GM19324 (cell line): ENCODE results near the gene SULT1A2.
"Not testable (repeated sequence)": the region's sequence is repeated elsewhere in the genome, so short reads cannot be mapped to it uniquely, and the experiment has no call there.

Source experiments
- ATAC-seq: cut with Tn5 transposase; IDR thresholded peaks from one replicate; pipeline ENCODE4 v1.9.1; 2021; ENCODE audit warnings: mild to moderate bottlenecking, moderate library complexity; ENCODE audit not compliant: unreplicated experiment, low FRiP score

The SULT1A2 gene

DNA sequence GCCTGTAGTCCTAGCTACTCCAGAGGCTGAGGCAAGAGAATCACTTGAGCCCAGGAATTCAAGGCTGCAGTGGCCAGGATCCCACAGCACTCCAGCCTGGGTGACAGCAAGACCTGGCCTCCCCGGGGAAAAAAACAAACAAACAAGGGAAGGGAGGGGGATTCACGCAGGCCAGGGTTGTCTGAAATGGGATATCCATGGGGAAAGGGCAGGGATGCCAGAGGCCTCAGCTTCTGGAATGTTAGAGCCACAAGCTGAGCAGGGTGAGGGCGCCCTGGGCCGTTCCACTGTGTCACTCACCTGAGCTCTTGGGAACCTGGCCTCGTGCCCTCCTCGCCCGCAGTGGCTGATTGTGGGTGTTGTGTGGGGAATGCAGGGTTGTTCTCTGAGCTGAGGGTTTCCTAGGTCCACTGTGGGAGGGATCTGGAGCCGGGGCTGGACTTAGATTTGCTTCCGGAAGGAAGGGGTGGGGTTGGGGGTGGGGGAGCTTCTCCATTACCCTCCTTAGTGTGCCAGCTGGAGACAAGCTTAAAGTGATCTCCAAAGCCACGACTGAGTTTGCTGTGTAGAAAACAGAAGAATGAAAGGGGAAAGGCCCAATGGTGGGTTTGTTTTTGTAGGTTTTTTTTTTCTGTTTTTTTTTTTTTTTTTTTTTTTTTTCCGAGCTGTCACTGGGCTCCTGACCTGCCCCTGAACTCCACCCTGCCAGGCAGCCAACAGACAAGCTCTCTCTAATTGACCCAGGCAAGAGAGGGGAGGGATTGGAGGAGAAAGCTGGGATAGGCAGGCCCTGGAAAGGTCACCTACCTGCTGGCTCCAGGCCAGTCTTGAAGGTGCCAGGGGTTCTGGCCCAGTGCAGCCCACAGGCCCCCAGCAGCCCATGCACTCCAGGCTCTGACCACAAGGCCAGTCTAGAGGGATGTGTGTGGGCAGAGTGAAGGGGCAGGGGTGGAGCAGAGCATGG lies 13.1 kb upstream of the SULT1A2 start, which contains the start of gene SULT1A1:
TSS of gene SULT1A1 (minus strand) at position 414 of the 964 bp plus-strand sequence. CDS start 1,189 bp downstream, outside the sequence.
- no peak for ATAC-seq

DNA sequence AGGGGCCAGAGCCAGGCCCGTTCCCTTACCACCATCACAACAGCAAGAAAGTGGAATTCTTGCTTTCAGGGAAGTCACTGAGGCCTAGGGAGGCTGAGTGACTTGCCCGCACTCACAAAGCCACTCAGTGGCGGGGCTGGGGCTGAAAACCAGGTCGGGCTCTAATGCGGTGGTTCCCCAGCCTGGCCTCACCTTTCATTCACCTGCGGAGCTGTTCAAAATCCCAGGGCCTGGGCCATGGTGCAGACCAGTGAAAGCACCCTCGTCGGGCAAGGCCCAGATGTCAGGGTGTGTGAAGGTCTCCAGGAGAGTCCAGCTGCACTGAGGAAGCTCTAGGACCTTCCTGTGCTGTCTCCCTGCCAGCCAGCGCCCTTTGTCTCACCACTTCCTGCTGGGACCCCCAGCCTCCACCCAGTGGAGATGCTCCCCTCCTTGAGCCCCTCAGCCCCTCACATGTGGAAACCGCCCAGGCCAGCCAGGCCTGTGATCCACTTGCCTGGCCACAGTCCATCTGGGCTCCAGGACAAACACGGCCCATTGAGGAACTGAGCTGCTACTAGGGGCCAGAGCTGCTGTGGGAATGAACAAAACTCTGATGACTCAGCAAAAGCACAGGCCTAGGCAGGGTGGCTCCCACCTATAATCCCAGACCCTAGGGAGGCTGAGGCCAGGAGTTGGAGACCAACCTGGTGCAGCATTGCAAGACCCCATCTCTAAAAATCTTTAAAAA lies 12.2 kb upstream of the SULT1A2 start:
- ATAC-seq: not testable (repeated sequence)

- not testable (repeated sequence) for ATAC-seq
These were observed 11.6 kb upstream of the SULT1A2 start for GRCh38 chr16:28608496-28608808.

DNA sequence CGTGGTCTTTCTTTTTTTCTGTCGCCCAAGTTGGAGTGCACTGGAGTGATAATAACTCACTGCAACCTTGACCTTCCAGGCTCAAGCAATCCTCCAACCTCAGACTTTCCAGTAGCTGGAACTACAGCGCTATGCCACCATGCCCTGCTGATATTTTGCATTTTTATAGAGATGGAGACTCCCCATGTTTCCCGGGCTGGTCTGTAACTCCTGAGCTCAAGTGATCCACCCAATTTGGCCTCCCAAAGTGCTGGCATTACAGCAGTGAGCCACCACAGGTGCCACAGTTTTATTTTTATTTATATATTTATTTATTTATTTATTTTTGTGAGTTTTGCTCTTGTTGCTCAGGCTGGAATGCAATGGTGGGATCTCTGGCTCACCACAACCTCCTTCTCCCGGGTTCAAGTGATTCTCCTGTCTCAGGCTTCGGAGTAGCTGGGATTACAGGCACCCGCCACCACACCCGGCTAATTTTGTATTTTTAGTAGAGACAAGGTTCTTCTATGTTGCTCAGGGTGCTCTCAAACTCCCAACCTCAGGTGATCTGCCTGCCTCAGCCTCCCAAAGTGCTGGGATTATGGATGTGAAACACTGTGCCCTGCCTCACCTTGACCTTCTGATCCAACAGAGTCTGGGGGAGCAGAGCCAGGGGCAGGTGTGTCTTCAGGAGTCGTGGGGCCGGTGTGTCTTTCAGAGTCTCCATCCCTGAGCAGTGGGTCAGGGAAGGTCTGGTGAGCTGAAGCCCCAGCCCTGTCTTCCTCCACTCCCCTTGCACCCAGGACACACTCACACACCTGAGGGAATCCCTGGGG lies 11.0 kb upstream of the SULT1A2 start:
- ATAC-seq: not testable (repeated sequence)

- no peak for ATAC-seq
These were observed 10.3 kb upstream of the SULT1A2 start for GRCh38 chr16:28607116-28607623.

GRCh38 chr16:28606291-28607115 lies 9.7 kb upstream of the SULT1A2 start:
- no peak for ATAC-seq

DNA sequence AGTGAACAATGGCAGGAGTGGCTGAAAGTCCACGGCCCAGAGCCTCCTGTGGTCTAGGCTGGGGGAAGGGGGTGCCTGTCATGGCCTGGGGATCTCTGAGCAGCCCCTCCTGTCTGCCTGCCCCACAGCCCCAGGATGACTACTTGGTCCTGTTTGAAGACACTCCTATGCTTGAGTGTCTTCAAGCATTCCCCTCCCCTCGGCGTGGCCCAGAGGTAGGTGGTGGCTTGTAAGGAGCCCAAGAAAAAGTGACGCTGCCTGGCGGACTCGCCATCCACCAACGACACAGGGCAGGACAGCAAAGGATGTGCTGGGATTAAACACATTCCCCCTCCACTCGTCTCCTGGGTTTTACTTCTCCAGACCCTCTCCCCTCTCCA lies 7.3 kb upstream of the SULT1A2 start:
- no peak for ATAC-seq

DNA sequence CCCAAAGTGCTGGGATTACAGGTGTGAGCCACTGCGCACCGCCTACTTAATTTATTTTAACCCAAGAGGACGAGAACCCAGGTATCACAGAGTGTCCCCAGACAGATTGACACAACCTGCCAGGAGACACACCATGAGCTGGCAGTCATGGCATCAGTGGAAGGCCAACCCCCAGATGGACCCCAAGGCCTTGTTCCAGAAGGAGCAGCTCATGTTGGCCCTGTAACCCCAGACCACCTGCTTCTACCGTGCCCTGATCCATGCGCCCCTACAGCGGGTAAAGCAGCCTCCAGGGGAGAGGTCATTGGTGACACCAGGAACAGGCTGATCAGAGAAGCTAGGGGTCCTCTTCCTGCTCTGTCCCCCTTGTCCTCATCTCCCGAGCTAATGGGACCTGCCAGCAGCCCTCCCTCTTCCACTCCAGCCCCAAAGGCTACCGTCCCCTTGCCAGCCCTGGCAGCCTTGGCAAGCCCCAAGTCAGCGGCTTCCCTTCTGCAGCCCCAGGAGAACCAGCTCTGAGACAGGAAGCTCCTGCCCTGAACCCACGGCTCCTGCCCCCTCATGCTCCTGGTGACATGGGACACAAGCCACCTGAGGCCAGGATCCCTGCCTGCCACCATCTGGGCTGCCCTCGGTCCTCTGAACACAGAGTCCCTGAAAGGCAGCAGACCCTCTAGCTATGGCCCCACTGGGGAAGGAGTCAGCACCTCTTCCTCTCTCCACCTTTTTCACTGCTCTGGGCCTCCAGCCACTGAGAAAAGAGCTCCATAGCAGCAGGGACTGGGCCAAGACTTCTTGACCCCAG lies 6.7 kb upstream of the SULT1A2 start:
- no peak for ATAC-seq

GRCh38 chr16:28602529-28602928 lies 5.7 kb upstream of the SULT1A2 start:
- ATAC-seq: no peak

GRCh38 chr16:28602062-28602461 lies 5.2 kb upstream of the SULT1A2 start:
- ATAC-seq: not testable (repeated sequence)

GRCh38 chr16:28601589-28601988 lies 4.7 kb upstream of the SULT1A2 start:
- not testable (repeated sequence) for ATAC-seq

GRCh38 chr16:28600965-28601364 lies 4.1 kb upstream of the SULT1A2 start:
- not testable (repeated sequence) for ATAC-seq

DNA sequence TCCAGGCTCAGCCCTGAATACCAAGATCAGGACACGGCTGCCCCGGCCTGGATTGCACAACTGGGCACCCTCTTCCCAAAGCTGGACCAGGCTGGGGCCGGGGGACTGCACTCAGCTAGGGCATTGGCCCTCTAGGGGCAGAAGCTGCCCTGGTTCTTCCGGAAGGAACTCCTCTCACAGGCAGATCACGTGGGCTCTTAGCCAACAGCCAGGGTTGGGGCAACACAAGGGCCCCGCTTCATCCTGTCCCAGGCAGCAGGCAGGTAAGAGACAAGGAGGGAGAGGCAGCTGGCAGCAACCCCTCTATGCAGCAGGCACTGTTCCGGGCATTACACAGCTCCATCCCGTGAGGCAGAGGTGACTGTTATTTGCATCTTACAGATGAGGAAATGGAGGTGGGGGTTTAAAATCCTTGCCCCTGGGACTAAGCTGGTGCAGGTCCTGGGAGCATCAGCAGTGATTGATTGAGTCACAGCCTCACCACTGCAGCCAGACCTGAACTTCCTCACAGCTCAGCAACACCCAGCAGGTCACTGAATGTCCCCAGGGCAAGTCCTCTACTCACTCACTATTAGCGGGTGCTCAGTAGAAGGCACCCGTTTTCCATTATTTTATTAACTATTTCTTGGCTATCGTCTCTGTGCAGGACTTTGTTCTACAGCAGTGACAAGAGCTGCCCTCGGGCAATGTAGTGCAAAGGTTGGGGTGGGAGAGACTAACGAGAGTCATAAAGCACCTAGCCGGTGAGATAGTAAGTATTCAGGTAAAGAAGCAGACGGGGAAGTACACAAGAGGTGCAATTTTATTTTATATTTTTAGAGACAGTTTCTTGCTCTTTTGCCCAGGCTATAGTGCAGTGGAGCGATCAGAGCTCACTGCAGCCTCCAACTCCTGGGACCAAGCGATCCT lies 2.8 kb upstream of the SULT1A2 start:
- ATAC-seq: peak; percentile 65

DNA sequence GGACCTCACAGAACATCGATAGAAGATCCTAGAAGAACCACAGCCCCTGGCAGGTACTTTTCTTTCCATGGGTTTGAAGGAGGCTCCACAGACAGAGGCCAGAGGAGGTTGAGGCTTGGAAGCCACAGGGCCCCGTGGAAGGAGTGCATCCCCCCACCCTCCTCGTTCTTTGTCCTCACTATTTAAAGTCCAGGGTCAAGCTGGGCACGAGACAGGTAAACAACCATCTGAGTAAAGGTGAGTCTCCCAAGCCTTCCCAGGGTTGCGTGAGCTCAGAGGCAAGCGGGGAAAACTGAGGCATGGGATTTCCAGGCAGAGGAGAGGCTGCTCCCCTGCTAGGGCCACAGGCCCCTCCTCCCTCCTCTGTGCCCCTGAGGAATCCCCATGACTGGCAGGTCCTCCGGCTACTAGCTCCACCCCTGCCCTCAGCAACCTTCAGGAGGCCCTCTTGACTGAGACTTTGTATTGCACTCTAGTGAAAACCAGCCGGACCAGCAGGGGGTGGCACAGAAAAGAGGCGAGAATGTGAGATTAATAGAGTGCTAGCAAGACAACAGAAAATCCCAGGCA lies 927 bp upstream of the SULT1A2 start:
- no peak for ATAC-seq

DNA sequence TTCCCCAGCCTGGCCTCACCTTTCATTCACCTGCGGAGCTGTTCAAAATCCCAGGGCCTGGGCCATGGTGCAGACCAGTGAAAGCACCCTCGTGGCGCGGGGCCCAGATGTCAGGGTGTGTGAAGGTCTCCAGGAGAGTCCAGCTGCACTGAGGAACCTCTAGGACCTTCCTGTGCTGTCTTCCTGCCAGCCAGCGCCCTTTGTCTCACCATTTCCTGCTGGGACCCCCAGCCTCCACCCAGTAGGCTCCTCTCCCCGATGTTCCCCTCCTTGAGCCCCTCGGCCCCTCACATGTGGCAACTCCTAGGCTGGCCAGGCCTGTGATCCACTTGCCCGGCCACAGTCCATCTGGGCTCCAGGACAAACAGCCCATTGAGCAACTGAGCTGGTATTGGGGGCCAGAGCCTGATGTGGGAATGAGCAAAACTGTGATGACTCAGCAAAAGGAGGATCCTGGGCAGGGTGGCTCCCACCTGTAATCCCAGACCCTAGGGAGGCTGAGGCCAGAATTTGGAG lies 677 bp downstream of the SULT1A2 start:
- ATAC-seq: no peak

GRCh38 chr16:28595451-28595850 lies 1.4 kb downstream of the SULT1A2 start:
- not testable (repeated sequence) for ATAC-seq

- no peak for ATAC-seq
These were observed 3.8 kb downstream of the SULT1A2 start for GRCh38 chr16:28592979-28593553.
